ENCODE data around the gene MDFIC. TPM values are rescaled to one million over a fixed set of nuclear protein-coding genes. Genes with fewer than 3 reads are reported as not detected.

MDFIC gene
- polyA plus RNA-seq, 1 experiment = 30.5 TPM

DNA sequence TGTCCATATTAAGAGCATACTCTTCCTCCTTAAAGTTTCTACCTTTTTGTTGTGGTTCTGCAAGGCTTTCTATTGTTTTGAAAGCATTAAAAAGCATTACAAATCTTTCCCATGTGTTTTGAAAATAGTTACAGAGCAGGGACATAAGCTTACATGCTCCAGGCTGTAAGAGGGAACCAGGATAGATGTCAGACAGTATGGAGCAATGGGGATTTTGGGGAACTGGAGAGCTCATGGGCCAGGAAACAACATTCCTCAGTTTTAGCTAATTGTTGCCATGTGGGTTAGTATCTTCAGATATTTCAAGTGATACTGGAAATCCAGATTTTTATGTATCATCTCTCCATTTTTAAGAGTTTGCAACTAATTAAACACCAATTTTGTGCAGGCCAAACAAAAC, 3.5 kb downstream of the MDFIC start:
- DNase-seq (ENCODE audit: low read depth) = no peak
- Histone ChIP-seq H3K4me3 (ENCODE audit: low read depth, low read length) (no peak overlapping the region), H3K27me3 (ENCODE audit: control insufficient read depth, insufficient read depth, low read length) (no peaks in the 10 kb centered on the region), H3K36me3 (ENCODE audit: control insufficient read depth, insufficient read depth, low read length) (no peaks in the 10 kb centered on the region)
- ChIA-PET CTCF (interaction anchor here (1.0 to 1.4 kb wide), 4 partner anchors 60 to 926 kb away, joined by 3 to 4 read pairs (median 3); no protein-coding TSS in a partner anchor), POLR2A (interaction anchor here (0.7 kb wide), 1 partner anchor 984 kb away, joined by 3 read pairs; no protein-coding TSS in a partner anchor)
- TF ChIP-seq, protein P1, sequence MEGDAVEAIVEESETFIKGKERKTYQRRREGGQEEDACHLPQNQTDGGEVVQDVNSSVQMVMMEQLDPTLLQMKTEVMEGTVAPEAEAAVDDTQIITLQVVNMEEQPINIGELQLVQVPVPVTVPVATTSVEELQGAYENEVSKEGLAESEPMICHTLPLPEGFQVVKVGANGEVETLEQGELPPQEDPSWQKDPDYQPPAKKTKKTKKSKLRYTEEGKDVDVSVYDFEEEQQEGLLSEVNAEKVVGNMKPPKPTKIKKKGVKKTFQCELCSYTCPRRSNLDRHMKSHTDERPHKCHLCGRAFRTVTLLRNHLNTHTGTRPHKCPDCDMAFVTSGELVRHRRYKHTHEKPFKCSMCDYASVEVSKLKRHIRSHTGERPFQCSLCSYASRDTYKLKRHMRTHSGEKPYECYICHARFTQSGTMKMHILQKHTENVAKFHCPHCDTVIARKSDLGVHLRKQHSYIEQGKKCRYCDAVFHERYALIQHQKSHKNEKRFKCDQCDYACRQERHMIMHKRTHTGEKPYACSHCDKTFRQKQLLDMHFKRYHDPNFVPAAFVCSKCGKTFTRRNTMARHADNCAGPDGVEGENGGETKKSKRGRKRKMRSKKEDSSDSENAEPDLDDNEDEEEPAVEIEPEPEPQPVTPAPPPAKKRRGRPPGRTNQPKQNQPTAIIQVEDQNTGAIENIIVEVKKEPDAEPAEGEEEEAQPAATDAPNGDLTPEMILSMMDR (IDR thresholded peaks at IDR 0.05; ENCODE audit: insufficient read depth, low read depth, low read length) = no peak

DNA sequence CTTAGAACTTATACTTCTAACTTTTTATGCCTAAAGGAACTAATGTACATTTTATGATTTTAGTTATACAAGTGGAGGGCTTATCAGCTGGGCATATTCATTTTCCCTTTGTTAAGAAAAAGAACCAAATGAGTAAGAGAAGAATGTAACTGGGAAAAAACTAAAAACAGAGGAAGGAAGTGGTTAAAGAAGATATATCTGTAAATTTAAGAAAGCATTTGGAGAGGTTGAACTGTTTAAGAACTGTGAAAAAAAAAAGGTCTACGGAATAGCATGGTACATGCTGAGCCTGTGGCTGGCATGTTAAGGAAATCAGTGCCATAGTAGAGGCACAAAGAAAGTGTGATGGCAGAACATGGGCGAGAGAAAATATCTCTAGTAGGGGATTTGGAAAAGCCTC, 6.2 kb downstream of the MDFIC start:
- Histone ChIP-seq H3K27me3 (ENCODE audit: control insufficient read depth, insufficient read depth, low read length) (no peaks in the 10 kb centered on the region), H3K4me3 (ENCODE audit: low read depth, low read length) (no peak overlapping the region), H3K36me3 (ENCODE audit: control insufficient read depth, insufficient read depth, low read length) (no peaks in the 10 kb centered on the region)
- ChIA-PET POLR2A (no interaction called here), CTCF (interaction anchor here (0.6 kb wide), 1 partner anchor 17 kb away, joined by 3 read pairs; no protein-coding TSS in a partner anchor)
- TF ChIP-seq, protein P1 (IDR thresholded peaks at IDR 0.05; ENCODE audit: insufficient read depth, low read depth, low read length) = no peak
- DNase-seq (ENCODE audit: low read depth) = no peak

DNA sequence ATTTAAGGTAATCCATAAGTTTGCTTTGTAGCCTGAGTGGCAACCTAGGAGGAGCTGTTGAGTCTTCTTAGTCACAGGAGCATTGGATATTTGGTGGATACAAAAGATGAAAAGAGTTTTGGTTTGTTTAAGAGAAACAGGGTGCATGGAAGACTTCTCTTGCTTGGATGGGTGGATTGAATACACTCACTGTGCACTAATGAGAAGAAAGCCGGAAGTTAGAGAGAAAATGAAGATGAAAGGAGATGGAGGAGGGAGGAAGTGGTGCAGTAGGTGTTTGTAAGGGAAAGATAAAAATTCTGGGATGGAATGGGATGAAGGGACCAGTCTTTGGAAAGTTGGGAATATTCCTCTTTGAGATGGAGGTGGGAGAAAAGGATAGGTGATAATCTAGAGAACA, 7.7 kb downstream of the MDFIC start:
- Histone ChIP-seq H3K36me3 (ENCODE audit: control insufficient read depth, insufficient read depth, low read length) (no peaks in the 10 kb centered on the region), H3K4me3 (ENCODE audit: low read depth, low read length) (no peak overlapping the region), H3K27me3 (ENCODE audit: control insufficient read depth, insufficient read depth, low read length) (no peaks in the 10 kb centered on the region)
- TF ChIP-seq, protein P1 (IDR thresholded peaks at IDR 0.05; ENCODE audit: insufficient read depth, low read depth, low read length) = no peak
- no peak for DNase-seq (ENCODE audit: low read depth)
- ChIA-PET CTCF (no interaction called here), POLR2A (no interaction called here)

DNA sequence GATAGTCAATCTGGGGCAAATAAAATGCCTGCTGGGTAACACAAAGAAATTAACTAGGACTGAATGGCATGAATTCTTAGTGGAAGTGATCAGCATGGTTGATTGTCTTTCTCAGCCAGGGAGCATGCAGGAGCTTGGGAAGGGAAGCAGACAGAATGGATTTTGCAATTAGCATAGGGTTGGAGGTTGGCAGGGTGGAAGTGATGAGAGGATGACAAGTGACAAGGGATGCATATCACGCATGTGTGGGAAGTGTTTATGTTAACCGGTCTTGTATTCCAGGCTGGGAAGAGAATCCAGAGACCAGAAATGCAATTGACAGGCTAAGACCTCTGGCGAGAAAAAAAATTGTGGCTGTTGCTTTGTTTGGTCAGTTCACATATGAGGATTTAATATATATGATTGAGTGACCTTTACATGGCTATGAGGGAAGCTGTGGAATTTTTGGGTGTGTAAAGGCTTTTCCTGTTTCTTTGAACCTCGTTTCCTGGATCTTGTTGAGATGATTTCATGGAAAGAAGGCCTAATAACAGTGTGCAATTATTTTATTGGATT, 8.3 kb downstream of the MDFIC start:
- Histone ChIP-seq H3K27me3 (ENCODE audit: control insufficient read depth, insufficient read depth, low read length) (no peaks in the 10 kb centered on the region), H3K36me3 (ENCODE audit: control insufficient read depth, insufficient read depth, low read length) (no peaks in the 10 kb centered on the region), H3K4me3 (ENCODE audit: low read depth, low read length) (no peak overlapping the region)
- POLR2A ChIA-PET = no interaction called here
- CTCF ChIA-PET = no interaction called here
- no peak for DNase-seq (ENCODE audit: low read depth)
- TF ChIP-seq, protein P1 (IDR thresholded peaks at IDR 0.05; ENCODE audit: insufficient read depth, low read depth, low read length) = no peak

DNA sequence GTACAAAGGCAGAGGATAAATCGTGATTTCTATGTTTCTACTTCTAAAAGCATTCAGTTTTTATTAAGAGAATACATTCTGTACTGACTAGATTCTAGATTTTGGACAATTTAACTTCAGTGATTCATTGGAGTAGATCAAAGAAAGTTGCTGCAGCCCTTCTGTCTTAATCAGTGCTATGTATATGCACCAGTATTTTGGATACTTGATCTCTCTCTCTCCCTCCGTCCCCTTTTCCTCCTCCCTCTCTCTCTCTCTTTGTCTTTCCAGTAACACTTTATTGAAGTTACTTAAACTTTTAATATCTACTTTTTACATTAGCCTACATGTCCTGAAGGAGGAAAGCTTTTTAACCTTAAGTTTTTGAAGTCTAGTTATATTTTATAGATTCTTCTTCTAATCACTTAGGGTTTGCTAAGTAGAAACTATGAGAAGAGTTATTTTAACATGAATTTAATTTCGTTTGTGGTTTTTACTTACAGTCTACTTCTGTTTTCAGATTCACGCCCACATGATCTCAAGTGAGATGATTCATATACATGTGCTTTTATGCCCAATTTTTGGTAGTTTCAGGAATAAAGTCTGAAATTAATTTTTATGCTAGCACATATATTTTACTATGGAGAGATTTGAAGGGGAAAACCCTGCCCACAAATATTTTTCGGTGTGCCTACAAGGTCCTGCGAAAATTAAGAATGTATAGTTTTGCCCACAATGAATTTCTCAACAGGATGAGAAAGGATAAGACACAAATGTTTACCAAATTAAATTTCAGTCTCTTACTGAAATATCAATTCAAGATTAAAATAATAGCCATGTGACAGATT, 9.1 kb downstream of the MDFIC start:
- no peak for DNase-seq (ENCODE audit: low read depth)
- POLR2A ChIA-PET = no interaction called here
- TF ChIP-seq, protein P1 (IDR thresholded peaks at IDR 0.05; ENCODE audit: insufficient read depth, low read depth, low read length) = no peak
- CTCF ChIA-PET = interaction anchor here (1.0 kb wide), 1 partner anchor 16 kb away, joined by 4 read pairs; no protein-coding TSS in a partner anchor
- no peaks in the 10 kb centered on the region for H3K36me3 ChIP-seq (ENCODE audit: control insufficient read depth, insufficient read depth, low read length)
- H3K4me3 ChIP-seq (ENCODE audit: low read depth, low read length) = no peak overlapping the region
- no peaks in the 10 kb centered on the region for H3K27me3 ChIP-seq (ENCODE audit: control insufficient read depth, insufficient read depth, low read length)
